HG03108 (cell line): ENCODE data around the gene RSL24D1.
"Not testable (repeated sequence)": the region's sequence is repeated elsewhere in the genome, so short reads cannot be mapped to it uniquely, and the experiment has no call there.

Source experiments
- ATAC-seq: cut with Tn5 transposase; IDR thresholded peaks from one replicate; pipeline ENCODE4 v1.9.1; 2021; ENCODE audit warnings: moderate library complexity; ENCODE audit not compliant: unreplicated experiment

RSL24D1 gene

GRCh38 chr15:55218056-55218455 lies 21.3 kb upstream of the RSL24D1 start:
- ATAC-seq = no peak

- ATAC-seq = no peak
Observed at GRCh38 chr15:55204464-55204863, 7.7 kb upstream of the RSL24D1 start.

GRCh38 chr15:55202206-55202605 lies 5.5 kb upstream of the RSL24D1 start:
- no peak for ATAC-seq

- no peak for ATAC-seq
Observed at GRCh38 chr15:55198706-55199105, 2.0 kb upstream of the RSL24D1 start.

GRCh38 chr15:55197719-55198118 lies 978 bp upstream of the RSL24D1 start:
- ATAC-seq = no peak

- ATAC-seq = peak; percentile 4
Observed at GRCh38 chr15:55197362-55197705, 593 bp upstream of the RSL24D1 start.

GRCh38 chr15:55195996-55196395 lies 745 bp downstream of the RSL24D1 start:
- no peak for ATAC-seq

- no peak for ATAC-seq
Observed at GRCh38 chr15:55194256-55194655, 2.5 kb downstream of the RSL24D1 start.

GRCh38 chr15:55186331-55186730 lies 10.4 kb downstream of the RSL24D1 start:
- ATAC-seq = no peak

- no peak for ATAC-seq
Observed at GRCh38 chr15:55183679-55184078, 13.1 kb downstream of the RSL24D1 start.

GRCh38 chr15:55179141-55179540 lies 17.6 kb downstream of the RSL24D1 start:
- ATAC-seq = no peak

GRCh38 chr15:55170361-55170760 lies 26.4 kb downstream of the RSL24D1 start:
- ATAC-seq = no peak

- ATAC-seq = peak; percentile 64
Observed at GRCh38 chr15:55168350-55168974, 28.3 kb downstream of the RSL24D1 start.

GRCh38 chr15:55164284-55164683 lies 32.5 kb downstream of the RSL24D1 start:
- ATAC-seq = no peak

- no peak for ATAC-seq
Observed at GRCh38 chr15:55151631-55152030, 45.1 kb downstream of the RSL24D1 start.

- not testable (repeated sequence) for ATAC-seq
Observed at GRCh38 chr15:55143132-55143531, 53.6 kb downstream of the RSL24D1 start.

GRCh38 chr15:55133972-55134371 lies 62.8 kb downstream of the RSL24D1 start:
- ATAC-seq = no peak

- no peak for ATAC-seq
Observed at GRCh38 chr15:55132672-55133071, 64.1 kb downstream of the RSL24D1 start.
